Activated CD8-positive, alpha-beta memory T cell treated with anti-CD3 and anti-CD28 coated beads, Interleukin-2, amount 50 U/mL, for 48 hours (primary cell): ENCODE measurements around the gene MDH2.
"Not testable (repeated sequence)": the region's sequence is repeated elsewhere in the genome, so short reads cannot be mapped to it uniquely, and the experiment has no call there.

Experiments
- DNase-seq: peaks from one replicate; pipeline ENCODE4 v3.0.0-alpha.2; 2020

Gene MDH2

GRCh38 chr7:76049295-76049694 is 1.4 kb downstream of the MDH2 start:
- no peak for DNase-seq

GRCh38 chr7:76050545-76050944 is 2.6 kb downstream of the MDH2 start:
- DNase-seq, result no peak

DNA sequence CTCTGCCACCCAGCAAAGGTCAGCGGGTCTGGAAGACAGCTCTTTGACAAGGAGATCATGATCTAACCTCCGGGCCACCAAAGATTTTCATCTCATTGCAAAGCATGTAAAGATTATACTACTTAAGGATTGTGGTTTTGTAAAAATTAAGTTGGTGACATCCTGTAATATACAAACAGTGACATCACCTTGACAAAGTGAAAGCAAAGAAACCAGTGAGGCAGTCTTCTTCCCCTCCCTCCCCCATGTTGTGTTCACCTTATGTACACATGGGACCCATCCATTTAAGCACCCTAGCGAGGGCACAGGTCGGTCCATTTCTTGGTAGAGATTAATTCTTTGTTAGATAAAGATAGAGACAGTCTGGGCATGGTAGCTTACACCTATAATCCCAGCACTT is 3.9 kb downstream of the MDH2 start:
- DNase-seq, result no peak

- not testable (repeated sequence) for DNase-seq
Observed at GRCh38 chr7:76052681-76053080, 4.8 kb downstream of the MDH2 start.

DNA sequence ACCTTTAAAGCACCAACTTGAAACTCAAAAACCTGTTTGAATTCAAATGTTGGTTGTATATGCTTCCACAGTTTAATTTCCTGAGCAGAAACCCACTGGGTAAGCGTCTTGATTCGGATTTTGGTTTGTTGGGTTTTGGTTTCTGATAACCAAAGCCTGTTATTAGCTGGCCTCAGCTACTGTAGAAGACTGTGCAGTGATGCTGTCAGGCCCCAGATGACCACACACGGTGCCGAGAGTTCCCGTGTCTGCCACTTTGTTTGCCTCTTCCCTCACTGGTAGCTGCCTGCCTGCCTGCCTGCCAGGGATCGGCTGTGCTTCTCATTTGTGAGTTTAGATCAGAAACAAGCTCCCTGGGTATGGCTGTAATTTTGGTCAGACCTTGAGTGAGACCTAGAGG is 5.6 kb downstream of the MDH2 start:
- no peak for DNase-seq

GRCh38 chr7:76054123-76055120 is 6.5 kb downstream of the MDH2 start:
- DNase-seq, result no peak

GRCh38 chr7:76056241-76056640 is 8.3 kb downstream of the MDH2 start:
- DNase-seq, result no peak

DNA sequence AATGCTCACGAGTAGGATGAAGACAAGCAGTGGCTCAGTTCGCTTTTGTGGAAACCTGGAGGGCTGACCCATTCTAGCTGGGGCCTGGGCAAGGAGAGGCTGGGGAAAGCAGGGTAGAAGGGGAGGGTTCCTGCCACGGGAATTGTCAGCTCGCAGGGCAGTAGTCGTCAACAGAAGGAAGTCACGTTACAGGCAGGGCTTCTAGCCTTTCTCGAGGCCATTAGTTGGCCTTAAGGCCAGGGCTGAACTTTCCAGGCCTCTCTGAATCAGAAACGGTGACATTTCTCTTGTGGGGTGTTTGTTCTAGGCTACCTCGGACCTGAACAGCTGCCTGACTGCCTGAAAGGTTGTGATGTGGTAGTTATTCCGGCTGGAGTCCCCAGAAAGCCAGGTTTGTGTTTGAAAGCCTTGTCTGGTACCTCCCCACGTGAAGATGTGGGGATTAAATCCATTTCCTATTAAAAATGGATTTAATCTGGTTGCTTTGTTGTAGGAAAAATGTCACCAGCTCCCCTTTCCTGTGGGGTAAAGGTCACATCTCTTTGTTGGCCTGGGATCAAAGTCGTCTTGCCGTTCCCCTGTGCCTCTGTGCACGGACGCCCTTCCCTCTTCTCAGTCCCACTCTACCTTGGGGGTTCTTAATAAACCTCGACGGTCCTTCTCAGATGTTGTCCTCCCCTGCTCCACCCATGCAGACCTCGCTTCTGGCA is 9.4 kb downstream of the MDH2 start:
- DNase-seq, result no peak

DNA sequence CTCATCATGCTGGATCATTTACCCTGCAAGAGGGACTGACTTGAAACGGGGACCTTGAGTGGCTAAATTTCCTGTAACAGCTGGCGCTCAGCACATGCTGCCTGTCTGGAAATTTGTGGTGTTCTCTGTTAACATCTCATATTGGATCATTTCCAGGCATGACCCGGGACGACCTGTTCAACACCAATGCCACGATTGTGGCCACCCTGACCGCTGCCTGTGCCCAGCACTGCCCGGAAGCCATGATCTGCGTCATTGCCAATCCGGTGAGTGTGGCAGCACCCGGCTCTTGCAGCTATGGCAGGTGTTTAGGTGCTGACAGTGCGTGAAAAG is 9.9 kb downstream of the MDH2 start:
- no peak for DNase-seq

DNA sequence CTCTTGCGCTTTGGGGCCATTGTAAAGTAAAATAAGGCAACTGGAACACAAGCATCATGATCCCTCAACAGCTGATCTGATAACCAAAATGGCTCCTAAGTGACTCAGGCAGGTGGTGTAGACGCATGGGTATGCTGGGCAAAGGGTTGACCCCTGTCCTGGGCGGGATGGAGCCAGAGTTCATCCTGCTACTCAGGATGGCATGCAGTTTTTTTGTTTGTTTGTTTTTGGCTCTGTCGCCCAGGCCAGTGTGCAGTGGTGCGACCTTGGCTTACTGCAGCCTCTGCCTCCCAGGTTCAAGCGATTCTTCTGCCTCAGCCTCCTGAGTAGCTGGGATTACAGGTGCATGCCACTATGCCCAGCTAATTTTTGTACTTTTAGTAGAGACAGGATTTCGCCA is 10.8 kb downstream of the MDH2 start:
- not testable (repeated sequence) for DNase-seq

- no peak for DNase-seq
Observed at GRCh38 chr7:76060842-76061241, 12.9 kb downstream of the MDH2 start.

DNA sequence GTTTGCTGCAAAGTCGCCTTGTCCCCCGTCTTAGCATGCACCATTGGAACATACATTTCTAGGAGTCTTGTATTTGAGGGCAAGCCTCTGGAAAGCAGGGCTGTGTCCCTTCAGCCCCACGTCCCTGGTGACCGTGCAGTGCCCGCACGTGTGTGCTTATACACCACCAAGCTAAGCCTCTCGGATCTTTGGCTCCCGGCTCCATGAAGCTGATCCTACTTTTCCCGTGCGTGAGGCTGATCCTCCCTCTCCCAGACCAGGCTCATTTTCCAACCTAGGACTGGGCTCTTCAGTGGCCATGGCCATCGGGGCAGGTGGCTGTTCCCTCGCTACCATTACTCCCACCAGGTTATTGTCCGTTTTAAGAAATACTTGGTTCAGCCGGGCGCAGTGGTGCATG is 14.3 kb downstream of the MDH2 start:
- DNase-seq, result no peak

- DNase-seq, result no peak
Observed at GRCh38 chr7:76063114-76063513, 15.2 kb downstream of the MDH2 start.

DNA sequence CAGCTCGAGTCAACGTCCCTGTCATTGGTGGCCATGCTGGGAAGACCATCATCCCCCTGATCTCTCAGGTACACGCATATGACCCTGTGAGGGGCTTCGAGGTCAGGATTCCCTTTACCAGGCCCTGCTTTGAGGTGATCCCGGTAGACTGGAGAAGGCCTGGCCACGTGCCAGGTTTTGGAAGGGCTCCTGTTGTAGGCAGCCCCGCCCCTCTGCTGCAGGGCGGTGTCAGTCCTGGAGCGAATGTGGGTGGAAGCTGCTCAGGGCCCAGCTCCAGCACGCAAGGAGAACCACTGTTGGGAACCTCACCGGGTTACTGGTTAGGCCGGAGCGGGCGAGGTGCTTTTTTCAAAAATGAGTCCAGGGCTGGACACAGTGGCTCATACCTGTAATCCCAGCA is 15.6 kb downstream of the MDH2 start:
- no peak for DNase-seq

DNA sequence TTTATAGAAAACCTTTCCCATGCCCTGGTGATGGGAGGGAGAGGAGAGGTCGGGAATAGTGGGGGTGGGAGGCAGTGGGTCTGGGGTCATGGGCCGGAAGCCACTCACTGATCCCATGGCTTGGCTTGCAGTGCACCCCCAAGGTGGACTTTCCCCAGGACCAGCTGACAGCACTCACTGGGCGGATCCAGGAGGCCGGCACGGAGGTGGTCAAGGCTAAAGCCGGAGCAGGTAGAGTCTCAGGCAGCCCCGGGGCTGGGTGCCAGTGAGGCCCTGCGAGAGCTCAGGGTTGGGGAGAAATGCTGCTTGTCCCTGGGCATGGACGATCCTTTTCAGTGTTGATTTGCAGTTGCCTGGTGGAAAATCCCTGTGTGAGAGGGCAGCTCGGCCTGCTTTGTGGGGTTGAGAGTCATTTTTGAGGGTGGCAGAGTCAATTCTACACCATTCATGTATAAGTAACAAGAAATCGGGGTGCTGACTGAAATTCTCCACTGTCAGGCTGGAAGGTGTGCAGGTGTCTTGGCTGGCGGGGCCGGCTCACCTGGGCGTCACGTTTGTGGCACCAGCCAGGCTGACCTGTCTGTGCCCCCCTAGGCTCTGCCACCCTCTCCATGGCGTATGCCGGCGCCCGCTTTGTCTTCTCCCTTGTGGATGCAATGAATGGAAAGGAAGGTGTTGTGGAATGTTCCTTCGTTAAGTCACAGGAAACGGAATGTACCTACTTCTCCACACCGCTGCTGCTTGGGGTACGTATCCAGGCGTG is 16.5 kb downstream of the MDH2 start:
- no peak for DNase-seq

- DNase-seq, result no peak
Observed at GRCh38 chr7:76065016-76065612, 17.2 kb downstream of the MDH2 start.

DNA sequence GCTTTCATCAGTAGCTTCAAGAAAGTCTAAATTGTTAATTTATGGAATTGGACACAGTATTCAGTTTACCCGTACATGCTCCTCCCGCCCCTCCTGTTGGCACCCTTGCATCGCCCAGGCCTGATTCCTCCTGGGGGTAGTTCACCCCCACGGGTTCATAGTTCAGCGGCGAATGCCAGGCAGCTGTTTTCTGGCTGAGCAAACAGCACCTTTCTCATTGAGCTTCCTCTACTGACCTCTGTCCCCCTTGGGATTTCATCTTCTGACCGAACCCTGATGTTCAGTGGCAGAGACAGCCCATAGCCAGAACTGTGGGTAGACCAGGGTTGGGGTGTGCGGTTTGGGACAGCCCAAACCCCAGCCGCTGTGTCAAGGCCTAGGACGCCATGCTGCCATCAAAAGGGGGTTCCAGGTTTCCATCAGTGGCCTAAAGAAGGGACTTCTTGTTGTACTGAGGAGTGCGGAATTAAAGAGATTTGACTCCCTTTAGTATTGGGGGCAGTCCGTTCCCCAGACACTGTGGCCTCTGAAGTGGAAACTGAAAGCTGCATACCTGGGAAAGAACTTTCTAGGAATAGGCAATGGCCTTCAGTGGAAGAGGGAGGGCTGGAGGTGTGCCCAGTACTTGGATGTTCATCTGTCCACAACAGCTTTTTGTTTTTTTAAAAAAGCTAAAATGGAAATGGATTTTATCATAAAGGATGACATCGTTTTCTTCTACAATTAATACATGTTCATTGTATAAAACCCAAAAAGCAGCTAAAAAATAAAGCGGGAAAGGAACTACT is 19.0 kb downstream of the MDH2 start:
- no peak for DNase-seq

DNA sequence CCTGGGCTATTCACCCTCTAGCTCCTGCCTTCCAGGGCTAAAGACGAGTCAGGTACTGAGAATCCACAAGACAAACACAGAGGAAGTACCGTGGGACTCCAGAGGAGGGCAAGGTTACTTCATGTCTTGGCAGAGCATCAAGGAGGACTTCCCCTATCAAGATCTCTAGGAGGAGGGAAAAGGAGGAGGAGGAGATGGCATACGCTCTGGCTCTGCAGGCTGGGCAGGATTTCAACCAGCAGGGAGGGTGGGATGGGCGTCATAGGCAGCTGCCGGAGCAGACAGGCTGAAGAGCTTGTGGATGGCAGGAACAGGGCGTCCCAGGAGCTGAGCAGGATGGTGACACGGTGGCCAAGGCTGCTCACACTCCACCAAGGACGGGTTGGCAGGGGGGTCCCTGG is 21.3 kb downstream of the MDH2 start:
- DNase-seq, result no peak

- DNase-seq, result no peak
Observed at GRCh38 chr7:76071316-76072242, 23.7 kb downstream of the MDH2 start.

- no peak for DNase-seq
Observed at GRCh38 chr7:76072243-76073148, 24.6 kb downstream of the MDH2 start.
